ENCODE data around the gene UNG. TPM values are rescaled to one million over a fixed set of nuclear protein-coding genes. Genes with fewer than 3 reads are reported as not detected.
"Not testable (repeated sequence)": the region's sequence is repeated elsewhere in the genome, so short reads cannot be mapped to it uniquely, and the experiment has no call there.

The UNG gene
- total and polyA plus RNA-seq, 2 of the 4 experiments (the other 2 are of a cell fraction): 13.3 to 16.0 TPM

DNA sequence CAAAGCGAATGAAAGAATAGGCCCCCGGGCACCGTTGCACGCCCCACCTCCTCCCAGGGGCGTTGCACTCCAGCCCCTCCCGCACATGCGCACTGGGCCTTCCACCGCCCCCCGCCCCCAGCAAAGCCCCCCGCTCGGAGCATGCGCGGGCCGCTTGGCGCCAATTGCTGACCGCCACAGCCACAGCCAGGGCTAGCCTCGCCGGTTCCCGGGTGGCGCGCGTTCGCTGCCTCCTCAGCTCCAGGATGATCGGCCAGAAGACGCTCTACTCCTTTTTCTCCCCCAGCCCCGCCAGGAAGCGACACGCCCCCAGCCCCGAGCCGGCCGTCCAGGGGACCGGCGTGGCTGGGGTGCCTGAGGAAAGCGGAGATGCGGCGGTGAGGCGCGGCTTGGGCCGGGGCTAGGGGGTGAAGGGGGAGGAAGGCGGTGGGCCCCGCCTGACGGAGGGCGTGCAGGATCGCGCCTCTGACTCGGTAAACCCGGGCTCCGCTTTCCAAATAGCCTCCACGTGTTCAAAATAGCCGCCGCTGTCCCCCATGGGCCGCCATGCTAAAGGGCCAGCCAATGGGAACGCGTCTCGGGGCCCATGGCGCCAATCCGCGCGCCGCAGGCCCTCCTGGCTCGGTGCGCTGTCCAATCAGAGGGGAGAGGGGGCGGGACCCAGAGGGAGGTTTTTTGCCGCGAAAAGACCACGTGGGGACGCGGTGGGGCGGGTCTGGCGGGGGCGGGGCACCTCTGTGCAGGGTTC is at the start of gene UNG (continued):
- TF ChIP-seq, protein P1, sequence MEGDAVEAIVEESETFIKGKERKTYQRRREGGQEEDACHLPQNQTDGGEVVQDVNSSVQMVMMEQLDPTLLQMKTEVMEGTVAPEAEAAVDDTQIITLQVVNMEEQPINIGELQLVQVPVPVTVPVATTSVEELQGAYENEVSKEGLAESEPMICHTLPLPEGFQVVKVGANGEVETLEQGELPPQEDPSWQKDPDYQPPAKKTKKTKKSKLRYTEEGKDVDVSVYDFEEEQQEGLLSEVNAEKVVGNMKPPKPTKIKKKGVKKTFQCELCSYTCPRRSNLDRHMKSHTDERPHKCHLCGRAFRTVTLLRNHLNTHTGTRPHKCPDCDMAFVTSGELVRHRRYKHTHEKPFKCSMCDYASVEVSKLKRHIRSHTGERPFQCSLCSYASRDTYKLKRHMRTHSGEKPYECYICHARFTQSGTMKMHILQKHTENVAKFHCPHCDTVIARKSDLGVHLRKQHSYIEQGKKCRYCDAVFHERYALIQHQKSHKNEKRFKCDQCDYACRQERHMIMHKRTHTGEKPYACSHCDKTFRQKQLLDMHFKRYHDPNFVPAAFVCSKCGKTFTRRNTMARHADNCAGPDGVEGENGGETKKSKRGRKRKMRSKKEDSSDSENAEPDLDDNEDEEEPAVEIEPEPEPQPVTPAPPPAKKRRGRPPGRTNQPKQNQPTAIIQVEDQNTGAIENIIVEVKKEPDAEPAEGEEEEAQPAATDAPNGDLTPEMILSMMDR (conservative IDR thresholded peaks at IDR 0.05; ENCODE audit: low read depth, low read length): no peak
- TF ChIP-seq FOS (IDR thresholded peaks at IDR 0.05; ENCODE audit: low read depth, low read length) (peak; percentile 89), POLR2A (IDR thresholded peaks at IDR 0.05; ENCODE audit: low read depth, low read length) (no peak)

DNA sequence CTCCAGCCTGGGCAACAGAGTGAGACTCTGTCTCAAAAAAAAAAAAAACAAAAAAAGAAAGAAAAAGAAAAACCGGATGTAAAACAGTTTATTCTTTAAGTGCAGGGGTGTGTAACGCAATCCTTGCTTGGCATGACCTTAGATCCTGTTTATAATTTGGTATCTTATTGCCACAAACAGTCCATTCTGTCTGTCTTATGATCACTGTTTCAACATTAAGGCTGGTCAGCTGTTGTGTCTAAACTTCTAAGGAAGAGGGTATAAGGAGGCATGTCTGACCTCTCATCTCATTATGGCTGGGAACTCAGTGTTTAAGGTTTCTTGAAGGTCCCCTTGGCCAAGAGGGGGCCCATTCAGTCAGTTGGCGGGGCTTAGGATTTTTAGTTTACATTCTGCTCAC is 48.7 kb upstream of the UNG start:
- H4K20me1 ChIP-seq (ENCODE audit: insufficient read depth, low read length); H4K5ac ChIP-seq (ENCODE audit: low read depth, low read length); H3K36me3 ChIP-seq (ENCODE audit: control insufficient read depth, insufficient read depth, low read length); H2AFZ ChIP-seq (replicated peaks; ENCODE audit: low read length, poor library complexity); intact Hi-C loops (cut with micrococcal nuclease); H3K56ac ChIP-seq (ENCODE audit: extremely low read depth, insufficient read depth, low read length); H2BK20ac ChIP-seq (ENCODE audit: low read depth, low read length); BruUV-seq (replicated peaks); H3K14ac ChIP-seq (replicated peaks; ENCODE audit: low read depth, low read length); H4K8ac ChIP-seq (ENCODE audit: low read depth in 2 of 2, low read length in 2 of 2); H3K9me3 ChIP-seq (ENCODE audit: control insufficient read depth, insufficient read depth, low read length); H2AK9ac ChIP-seq (replicated peaks; ENCODE audit: low read depth, low read length, poor library complexity); H2BK120ac ChIP-seq (ENCODE audit: low read depth, low read length); H2BK5ac ChIP-seq (ENCODE audit: low read depth, low read length, poor library complexity, severe bottlenecking); H3K4ac ChIP-seq (ENCODE audit: low read depth, low read length); H4K91ac ChIP-seq (ENCODE audit: insufficient read depth, low read depth, low read length); H2BK15ac ChIP-seq (ENCODE audit: low read depth, low read length); H3K4me2 ChIP-seq (ENCODE audit: low read depth, low read length); in situ Hi-C loops (cut with MboI; ENCODE audit: low sequenced_read_pairs); H3K9me1 ChIP-seq (ENCODE audit: insufficient read depth, low read length); H3K9ac ChIP-seq (ENCODE audit: low read depth, low read length); H3K18ac ChIP-seq (ENCODE audit: low read depth, low read length); DNase-seq; H3K4me3 ChIP-seq (ENCODE audit: insufficient read depth, low read depth, low read length); H3K4me1 ChIP-seq (ENCODE audit: control insufficient read depth, insufficient read depth, low read length); H3K27me3 ChIP-seq (ENCODE audit: control insufficient read depth, insufficient read depth, low read length); ATAC-seq (ENCODE audit: low read depth); H3K23ac ChIP-seq (ENCODE audit: low read depth, low read length); H2AK5ac ChIP-seq (ENCODE audit: low read depth, low read length); dilution Hi-C loops (cut with HindIII; ENCODE audit: low sequenced_read_pairs, unreplicated experiment); H3K27ac ChIP-seq (ENCODE audit: insufficient read depth, low read length); POLR2A ChIA-PET (ENCODE audit: unreplicated experiment); CTCF ChIA-PET: not testable (repeated sequence)
- WGBS, 2 experiments (ENCODE audit: extremely low coverage in 2 of 2, insufficient read length in 1 of 2): no CpG with 5 or more reads among the region's 3 CpGs
- H3K79me1 ChIP-seq (ENCODE audit: low read depth in 1 of 2, low read length in 2 of 2): peaks cover 9 to 10% of the 10 kb centered on the region in 2 experiments; a peak in 3 of 4 replicates

DNA sequence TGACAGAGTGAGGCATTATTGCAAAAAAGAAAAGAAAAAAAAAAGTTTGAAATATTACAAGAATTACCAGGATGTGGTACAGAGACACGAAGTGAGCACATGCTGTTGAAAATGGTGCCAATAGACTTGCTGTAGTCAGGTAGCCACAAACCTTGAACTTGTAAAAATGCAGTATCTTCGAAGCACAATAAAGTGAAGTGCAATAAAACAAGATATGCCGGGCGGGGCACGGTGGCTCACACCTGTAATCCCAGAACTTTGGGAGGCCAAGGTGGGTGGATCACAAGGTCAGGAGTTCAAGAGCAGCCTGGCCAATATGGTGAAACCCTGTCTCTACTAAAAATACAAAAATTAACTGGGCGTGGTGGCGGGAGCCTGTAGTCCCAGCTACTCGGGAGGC is 47.6 kb upstream of the UNG start:
- H3K4me1 ChIP-seq (ENCODE audit: control insufficient read depth, insufficient read depth, low read length); H4K20me1 ChIP-seq (ENCODE audit: insufficient read depth, low read length); H2BK120ac ChIP-seq (ENCODE audit: low read depth, low read length); H3K4me2 ChIP-seq (ENCODE audit: low read depth, low read length); in situ Hi-C loops (cut with MboI; ENCODE audit: low sequenced_read_pairs); DNase-seq; H3K9ac ChIP-seq (ENCODE audit: low read depth, low read length); H2AFZ ChIP-seq (replicated peaks; ENCODE audit: low read length, poor library complexity); H3K4ac ChIP-seq (ENCODE audit: low read depth, low read length); H3K56ac ChIP-seq (ENCODE audit: extremely low read depth, insufficient read depth, low read length); H3K18ac ChIP-seq (ENCODE audit: low read depth, low read length); H4K5ac ChIP-seq (ENCODE audit: low read depth, low read length); H4K8ac ChIP-seq (ENCODE audit: low read depth in 2 of 2, low read length in 2 of 2); ATAC-seq (ENCODE audit: low read depth); dilution Hi-C loops (cut with HindIII; ENCODE audit: low sequenced_read_pairs, unreplicated experiment); H2AK5ac ChIP-seq (ENCODE audit: low read depth, low read length); H3K9me3 ChIP-seq (ENCODE audit: control insufficient read depth, insufficient read depth, low read length); intact Hi-C loops (cut with micrococcal nuclease); H3K23ac ChIP-seq (ENCODE audit: low read depth, low read length); POLR2A ChIA-PET (ENCODE audit: unreplicated experiment); H4K91ac ChIP-seq (ENCODE audit: insufficient read depth, low read depth, low read length); H3K36me3 ChIP-seq (ENCODE audit: control insufficient read depth, insufficient read depth, low read length); CTCF ChIA-PET; BruUV-seq (replicated peaks); H3K4me3 ChIP-seq (ENCODE audit: insufficient read depth, low read depth, low read length); H2BK5ac ChIP-seq (ENCODE audit: low read depth, low read length, poor library complexity, severe bottlenecking); H2AK9ac ChIP-seq (replicated peaks; ENCODE audit: low read depth, low read length, poor library complexity); H3K14ac ChIP-seq (replicated peaks; ENCODE audit: low read depth, low read length); H2BK15ac ChIP-seq (ENCODE audit: low read depth, low read length); H3K27ac ChIP-seq (ENCODE audit: insufficient read depth, low read length); H2BK20ac ChIP-seq (ENCODE audit: low read depth, low read length); H3K9me1 ChIP-seq (ENCODE audit: insufficient read depth, low read length); H3K27me3 ChIP-seq (ENCODE audit: control insufficient read depth, insufficient read depth, low read length): not testable (repeated sequence)
- H3K79me1 ChIP-seq (ENCODE audit: low read depth in 1 of 2, low read length in 2 of 2): peaks cover 11 to 15% of the 10 kb centered on the region in 2 experiments; a peak in 3 of 4 replicates
- 73% methylated on average over 5 of the region's 8 CpGs; no CpG with 5 or more reads in 1 of the 2 experiments for WGBS, 2 experiments (ENCODE audit: extremely low coverage in 2 of 2, insufficient read length in 1 of 2)
